ENCODE results near the gene TRIM31. TPM values are rescaled to one million over a fixed set of nuclear protein-coding genes. Genes with fewer than 3 reads are reported as not detected.

Gene TRIM31
- total RNA-seq, 1 experiment from 2014 or later, result 0.13 TPM

DNA sequence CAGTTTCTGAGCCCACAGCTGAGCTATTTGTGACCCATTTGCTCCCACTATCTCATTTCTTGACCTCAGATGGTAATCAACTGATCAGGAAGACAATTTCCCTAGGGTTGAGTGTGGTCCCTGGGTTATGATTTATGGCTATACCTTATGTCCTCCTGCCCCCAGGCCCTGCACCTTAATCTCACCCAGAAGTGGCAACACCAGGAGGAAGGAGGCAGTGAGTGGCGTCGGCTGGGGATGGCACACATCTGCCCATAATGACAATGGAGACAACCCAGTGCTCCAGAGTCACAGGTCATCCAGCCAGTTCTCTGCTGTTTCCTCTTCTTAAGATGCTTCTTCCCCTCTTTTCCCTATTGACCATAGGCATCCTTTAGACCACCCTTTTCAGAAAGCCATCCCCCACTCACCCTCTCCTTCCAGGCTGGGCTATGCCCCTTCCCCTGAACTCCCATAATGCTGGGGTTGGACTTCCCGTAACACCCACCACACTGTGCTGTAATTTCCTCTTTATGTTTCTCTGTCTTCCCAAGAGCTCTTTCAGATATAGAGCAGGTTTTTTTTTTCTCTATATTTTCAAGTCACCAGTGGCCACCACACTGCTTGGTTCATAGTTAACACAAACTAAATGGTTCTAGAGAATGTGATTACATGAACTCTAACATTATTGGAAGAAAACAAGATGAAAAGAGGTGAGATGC is 40.2 kb upstream of the TRIM31 start:
- ChIA-PET POLR2A (no interaction called here), CTCF (interaction anchor here (1.8 to 3.0 kb wide), 2 partner anchors 22 to 49 kb away, joined by 13 read pairs; no protein-coding TSS in a partner anchor)
- DNase-seq (ENCODE audit: low spot score), result no peak
- Mint-ChIP-seq H3K27ac (no peak overlapping the region), H3K4me1 (no peaks in the 10 kb centered on the region), H3K4me3 (no peak overlapping the region), H3K36me3 (no peaks in the 10 kb centered on the region), H3K27me3 (ENCODE audit: low read depth) (peaks cover 23% of the 10 kb centered on the region), H3K9me3 (no peaks in the 10 kb centered on the region)
- TF ChIP-seq, protein P1, sequence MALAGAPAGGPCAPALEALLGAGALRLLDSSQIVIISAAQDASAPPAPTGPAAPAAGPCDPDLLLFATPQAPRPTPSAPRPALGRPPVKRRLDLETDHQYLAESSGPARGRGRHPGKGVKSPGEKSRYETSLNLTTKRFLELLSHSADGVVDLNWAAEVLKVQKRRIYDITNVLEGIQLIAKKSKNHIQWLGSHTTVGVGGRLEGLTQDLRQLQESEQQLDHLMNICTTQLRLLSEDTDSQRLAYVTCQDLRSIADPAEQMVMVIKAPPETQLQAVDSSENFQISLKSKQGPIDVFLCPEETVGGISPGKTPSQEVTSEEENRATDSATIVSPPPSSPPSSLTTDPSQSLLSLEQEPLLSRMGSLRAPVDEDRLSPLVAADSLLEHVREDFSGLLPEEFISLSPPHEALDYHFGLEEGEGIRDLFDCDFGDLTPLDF (CRISPR knock-in tag; IDR thresholded peaks at IDR 0.05), result no peak
- no peak for ATAC-seq

DNA sequence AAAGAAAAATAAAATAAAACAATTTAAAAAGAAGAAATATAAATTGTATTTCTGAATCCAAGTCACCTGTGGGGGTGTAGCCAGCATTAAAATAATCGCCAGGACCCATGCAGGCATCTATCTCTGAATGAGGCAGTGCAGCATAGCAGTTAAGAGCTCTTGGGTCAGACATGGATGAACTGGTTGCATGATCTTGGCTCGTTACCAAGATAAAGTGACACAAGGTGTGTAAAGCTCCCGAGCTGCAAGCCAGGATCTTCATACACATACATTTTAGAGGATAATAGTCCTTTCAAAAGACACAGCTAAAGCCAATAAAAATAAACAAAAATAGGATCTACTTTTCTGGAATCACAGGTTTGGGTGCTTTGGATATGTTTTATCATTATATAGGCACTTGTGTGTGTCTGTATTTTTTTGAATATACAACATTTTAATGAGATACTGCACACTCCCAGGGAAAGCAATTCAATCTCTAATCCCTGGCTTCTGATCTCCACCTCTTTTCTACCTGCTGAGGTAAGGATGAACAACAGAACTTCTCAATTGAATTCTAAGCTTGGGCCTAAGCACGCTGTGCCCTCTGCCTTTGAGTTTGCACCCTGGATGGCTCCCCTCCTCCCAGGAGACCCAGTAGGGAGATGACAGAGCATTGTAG is 39.3 kb upstream of the TRIM31 start:
- TF ChIP-seq NR1H2 (CRISPR knock-in tag; IDR thresholded peaks at IDR 0.05) (no peak), TEAD4 (CRISPR knock-in tag; IDR thresholded peaks at IDR 0.05) (no peak), MLX (CRISPR knock-in tag; IDR thresholded peaks at IDR 0.05) (no peak), TCF7 (CRISPR knock-in tag; IDR thresholded peaks at IDR 0.05; ENCODE audit: low read depth) (no peak), CTCF (IDR thresholded peaks at IDR 0.05) (no peak), GTF2I (CRISPR knock-in tag; conservative IDR thresholded peaks at IDR 0.05) (no peak), MXD4 (CRISPR knock-in tag; IDR thresholded peaks at IDR 0.05; ENCODE audit: borderline replicate concordance) (no peak), HMGA2 (CRISPR knock-in tag; IDR thresholded peaks at IDR 0.05) (no peak), STAT6 (CRISPR knock-in tag; conservative IDR thresholded peaks at IDR 0.05; ENCODE audit: low read depth) (no peak), ESRRA (CRISPR knock-in tag; IDR thresholded peaks at IDR 0.05; ENCODE audit: borderline replicate concordance) (no peak)
- TF ChIP-seq, protein P2, sequence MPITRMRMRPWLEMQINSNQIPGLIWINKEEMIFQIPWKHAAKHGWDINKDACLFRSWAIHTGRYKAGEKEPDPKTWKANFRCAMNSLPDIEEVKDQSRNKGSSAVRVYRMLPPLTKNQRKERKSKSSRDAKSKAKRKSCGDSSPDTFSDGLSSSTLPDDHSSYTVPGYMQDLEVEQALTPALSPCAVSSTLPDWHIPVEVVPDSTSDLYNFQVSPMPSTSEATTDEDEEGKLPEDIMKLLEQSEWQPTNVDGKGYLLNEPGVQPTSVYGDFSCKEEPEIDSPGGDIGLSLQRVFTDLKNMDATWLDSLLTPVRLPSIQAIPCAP (CRISPR knock-in tag; IDR thresholded peaks at IDR 0.05), result no peak
- TF ChIP-seq, protein P3, sequence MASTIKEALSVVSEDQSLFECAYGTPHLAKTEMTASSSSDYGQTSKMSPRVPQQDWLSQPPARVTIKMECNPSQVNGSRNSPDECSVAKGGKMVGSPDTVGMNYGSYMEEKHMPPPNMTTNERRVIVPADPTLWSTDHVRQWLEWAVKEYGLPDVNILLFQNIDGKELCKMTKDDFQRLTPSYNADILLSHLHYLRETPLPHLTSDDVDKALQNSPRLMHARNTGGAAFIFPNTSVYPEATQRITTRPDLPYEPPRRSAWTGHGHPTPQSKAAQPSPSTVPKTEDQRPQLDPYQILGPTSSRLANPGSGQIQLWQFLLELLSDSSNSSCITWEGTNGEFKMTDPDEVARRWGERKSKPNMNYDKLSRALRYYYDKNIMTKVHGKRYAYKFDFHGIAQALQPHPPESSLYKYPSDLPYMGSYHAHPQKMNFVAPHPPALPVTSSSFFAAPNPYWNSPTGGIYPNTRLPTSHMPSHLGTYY (CRISPR knock-in tag; IDR thresholded peaks at IDR 0.05), result no peak
- Mint-ChIP-seq H3K27ac (no peak overlapping the region), H3K4me3 (no peak overlapping the region), H3K27me3 (ENCODE audit: low read depth) (peaks cover 21% of the 10 kb centered on the region), H3K4me1 (no peaks in the 10 kb centered on the region), H3K9me3 (no peaks in the 10 kb centered on the region), H3K36me3 (no peaks in the 10 kb centered on the region)
- ChIA-PET POLR2A (interaction anchor here (0.9 kb wide), 1 partner anchor 463 kb away, joined by 3 read pairs; no protein-coding TSS in a partner anchor), CTCF (interaction anchor here (0.6 to 1.8 kb wide), 4 partner anchors 21 to 50 kb away, joined by 3 to 10 read pairs (median 3); no protein-coding TSS in a partner anchor)
- no peak for ATAC-seq
- no peak for DNase-seq (ENCODE audit: low spot score)
